PC-9 (cell line): ENCODE results near the gene FAM151A.

Source experiments
- CTCF ChIP-seq: fragments of 200-600 bp; sonication (generic); conservative IDR thresholded peaks from 2 replicates; pipeline ENCODE4 v1.6.1; 2017; ENCODE audit warnings: mixed run types, antibody characterized with exemption, mild to moderate bottlenecking, moderate library complexity
- EZH2 ChIP-seq: fragments of 200-600 bp; sonication (generic); IDR thresholded peaks from 2 replicates; pipeline ENCODE4 v1.8.0; 2017; ENCODE audit warnings: antibody characterized with exemption, low read depth

DNA sequence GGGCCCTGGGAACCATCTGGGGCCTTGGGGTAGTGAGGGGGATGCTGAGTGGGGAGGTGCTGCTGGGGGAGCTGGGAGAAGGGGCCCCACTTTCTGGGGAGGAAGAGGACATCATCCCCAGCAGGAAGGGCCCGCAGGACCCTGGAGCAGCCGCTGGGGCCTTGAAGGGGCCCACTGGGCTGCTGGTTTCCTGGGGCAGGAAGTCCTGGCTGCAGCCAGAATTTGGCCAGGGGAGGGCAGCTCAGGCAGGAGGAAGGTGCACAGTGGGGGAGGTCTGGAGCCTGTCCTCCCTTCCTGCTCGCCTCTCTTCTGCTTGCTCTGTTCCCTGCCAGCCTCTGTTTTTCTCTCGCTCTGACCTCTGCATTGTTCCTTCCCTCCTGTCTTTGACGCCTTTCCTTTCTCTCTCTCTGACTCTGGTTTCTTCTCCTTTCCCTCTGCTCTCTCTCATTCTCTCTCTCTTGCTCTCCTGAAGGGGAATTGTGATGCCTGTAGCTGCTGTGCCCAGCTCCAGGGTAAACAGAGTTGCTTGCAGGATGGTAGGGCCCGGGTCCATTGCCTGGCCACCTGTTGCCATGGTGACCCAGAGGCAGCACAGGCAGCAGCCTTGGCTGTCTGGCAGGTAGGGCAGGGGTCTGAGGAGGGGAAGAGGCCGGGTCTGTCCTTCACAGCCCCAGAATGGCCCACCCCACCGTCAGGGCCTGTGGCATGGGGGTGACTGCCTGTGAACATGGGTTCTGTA, 51.4 kb downstream of the FAM151A start:
- no peak for TF ChIP-seq CTCF
- TF ChIP-seq EZH2 = no peak
